Keratinocyte (primary cell): ENCODE data around the gene MRPS12. TPM values are rescaled to one million over a fixed set of nuclear protein-coding genes. Genes with fewer than 3 reads are reported as not detected.

Source experiments
- DNase-seq: peaks from one replicate; pipeline ENCODE4 v3.0.0-alpha.2; 2011; ENCODE audit warnings: low read depth, missing footprints, low spot score
- FAIRE-seq: peaks from 2 replicates; lab custom pipeline; 2011; peaks lifted over from hg19 to GRCh38; lab: Jason Lieb, UNC
- H2AFZ ChIP-seq: 2 replicates; pipeline ENCODE4 v1.6.0; 2012; ENCODE audit warnings: low read length, control low read depth, inconsistent platforms; ENCODE audit not compliant: control insufficient read depth
- H3K27ac ChIP-seq: 2 replicates; pipeline ENCODE4 v1.5.1; 2011; ENCODE audit warnings: low read length; ENCODE audit not compliant: control insufficient read depth, insufficient read depth
- H3K27me3 ChIP-seq: 3 replicates; pipeline ENCODE4 v1.6.0; 2011; ENCODE audit warnings: low read length; ENCODE audit not compliant: control insufficient read depth, insufficient read depth; ENCODE audit errors: extremely low read depth
- H3K36me3 ChIP-seq, 2 experiments: 2 replicates in 1 of 2; 3 replicates in 1 of 2; pipeline ENCODE4 v1.5.1; 2011; ENCODE audit warnings: low read length in 2 of 2, mild to moderate bottlenecking in 1 of 2; ENCODE audit not compliant: control insufficient read depth in 2 of 2, insufficient read depth in 2 of 2; ENCODE audit errors: extremely low read depth in 1 of 2
- H3K4me1 ChIP-seq: 3 replicates; pipeline ENCODE4 v1.5.1; 2011; ENCODE audit warnings: low read length; ENCODE audit not compliant: control insufficient read depth, insufficient read depth; ENCODE audit errors: extremely low read depth
- H3K4me2 ChIP-seq: 3 replicates; pipeline ENCODE4 v1.6.0; 2011; ENCODE audit warnings: low read depth, low read length; ENCODE audit not compliant: control insufficient read depth, insufficient read depth; ENCODE audit errors: extremely low read depth
- H3K4me3 ChIP-seq, 3 experiments: fragments of 200-600 bp in 1 of 3; sonication (generic) in 1 of 3; 2 replicates in 2 of 3; 3 replicates in 1 of 3; pipeline ENCODE4 v1.5.1; 2011 to 2016; ENCODE audit warnings: low read length in 3 of 3, mild to moderate bottlenecking in 3 of 3, control low read depth in 2 of 3, inconsistent platforms in 1 of 3, low read depth in 1 of 3, mixed read lengths in 1 of 3, mixed run types in 1 of 3, moderate library complexity in 1 of 3; ENCODE audit not compliant: control insufficient read depth in 2 of 3, insufficient read depth in 2 of 3; ENCODE audit errors: extremely low read depth in 1 of 3
- H3K79me2 ChIP-seq: 2 replicates; pipeline ENCODE4 v1.6.0; 2012; ENCODE audit warnings: low read length; ENCODE audit not compliant: control insufficient read depth, insufficient read depth
- H3K9ac ChIP-seq: 3 replicates; pipeline ENCODE4 v1.6.0; 2011; ENCODE audit warnings: low read length; ENCODE audit not compliant: control insufficient read depth, insufficient read depth; ENCODE audit errors: extremely low read depth
- H3K9me1 ChIP-seq: 3 replicates; pipeline ENCODE4 v1.6.0; 2011; ENCODE audit warnings: low read length; ENCODE audit not compliant: control insufficient read depth, insufficient read depth; ENCODE audit errors: extremely low read depth
- H3K9me3 ChIP-seq: 2 replicates; pipeline ENCODE4 v1.5.1; 2012; ENCODE audit warnings: low read depth, low read length; ENCODE audit not compliant: control insufficient read depth
- H4K20me1 ChIP-seq: 3 replicates; pipeline ENCODE4 v1.6.0; 2011; ENCODE audit warnings: low read length; ENCODE audit not compliant: control insufficient read depth, insufficient read depth; ENCODE audit errors: extremely low read depth
- EZH2 ChIP-seq: IDR thresholded peaks from one replicate; pipeline ENCODE4 v1.6.1; 2012; ENCODE audit warnings: inconsistent platforms, mild to moderate bottlenecking, low read length, moderate library complexity
- dilution Hi-C: fragments of 300-500 bp; cut with MboI; formaldehyde crosslinking; loops from one replicate; pipeline ENCODE4 v1.7.0; 2020; ENCODE audit warnings: low sequenced_read_pairs; ENCODE audit not compliant: extremely low pct_ligation_motif_present
- polyA plus RNA-seq, 5 experiments: library from polyadenylated mRNA; depleted of rRNA in 3 of 5; stranded (reverse) in 3 of 5; stranded (forward) in 1 of 5; unstranded in 1 of 5; fragments of >200 nt; gene quantifications; 1 replicate in 1 of 5; 2 replicates in 3 of 5; 3 replicates in 1 of 5; pipeline versions ENCODE4 v1.2.1 to v1.2.3, GENCODE V29; 2011 to 2012; ENCODE audit warnings: missing spikeins in 2 of 5, low read depth in 1 of 5, low replicate concordance in 1 of 5
- TF ChIP-seq, protein P1 (sequence below), 3 experiments: IDR thresholded peaks in 1 of 3; conservative IDR thresholded peaks in 1 of 3; optimal IDR thresholded peaks in 1 of 3; 2 replicates in 2 of 3; 3 replicates in 1 of 3; pipeline versions ENCODE3 to v1.5.1; 2011; ENCODE audit warnings: low read length in 3 of 3, mild to moderate bottlenecking in 3 of 3, moderate library complexity in 2 of 3, control low read depth in 1 of 3, inconsistent platforms in 1 of 3; ENCODE audit not compliant: insufficient read depth in 2 of 3; ENCODE audit errors: extremely low read depth in 1 of 3

MRPS12 gene
- polyA plus RNA-seq, 1 donor (not counting 4 experiments of a cell fraction or from before 2014, with no cell fraction given): 37.7 TPM

- Histone ChIP-seq H3K27me3 (no peaks in the 10 kb centered on the region), H3K36me3 (no peaks in the 10 kb centered on the region), H3K27ac (no peak overlapping the region), H3K4me1 (no peaks in the 10 kb centered on the region), H3K9ac (no peak overlapping the region), H2AFZ (no peak overlapping the region), H3K4me2 (no peak overlapping the region), H4K20me1 (no peaks in the 10 kb centered on the region), H3K4me3 (no peak overlapping the region), H3K79me2 (no peaks in the 10 kb centered on the region), H3K9me3 (no peaks in the 10 kb centered on the region), H3K9me1 (no peaks in the 10 kb centered on the region)
- dilution Hi-C loops: no loop called here
- no peak for DNase-seq
- TF ChIP-seq EZH2: no peak
- TF ChIP-seq, protein P1, sequence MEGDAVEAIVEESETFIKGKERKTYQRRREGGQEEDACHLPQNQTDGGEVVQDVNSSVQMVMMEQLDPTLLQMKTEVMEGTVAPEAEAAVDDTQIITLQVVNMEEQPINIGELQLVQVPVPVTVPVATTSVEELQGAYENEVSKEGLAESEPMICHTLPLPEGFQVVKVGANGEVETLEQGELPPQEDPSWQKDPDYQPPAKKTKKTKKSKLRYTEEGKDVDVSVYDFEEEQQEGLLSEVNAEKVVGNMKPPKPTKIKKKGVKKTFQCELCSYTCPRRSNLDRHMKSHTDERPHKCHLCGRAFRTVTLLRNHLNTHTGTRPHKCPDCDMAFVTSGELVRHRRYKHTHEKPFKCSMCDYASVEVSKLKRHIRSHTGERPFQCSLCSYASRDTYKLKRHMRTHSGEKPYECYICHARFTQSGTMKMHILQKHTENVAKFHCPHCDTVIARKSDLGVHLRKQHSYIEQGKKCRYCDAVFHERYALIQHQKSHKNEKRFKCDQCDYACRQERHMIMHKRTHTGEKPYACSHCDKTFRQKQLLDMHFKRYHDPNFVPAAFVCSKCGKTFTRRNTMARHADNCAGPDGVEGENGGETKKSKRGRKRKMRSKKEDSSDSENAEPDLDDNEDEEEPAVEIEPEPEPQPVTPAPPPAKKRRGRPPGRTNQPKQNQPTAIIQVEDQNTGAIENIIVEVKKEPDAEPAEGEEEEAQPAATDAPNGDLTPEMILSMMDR (optimal IDR thresholded peaks at IDR 0.05 in 1 of 3, IDR thresholded peaks at IDR 0.05 in 1 of 3, conservative IDR thresholded peaks at IDR 0.05 in 1 of 3; ENCODE audit: extremely low read depth in 1 of 3, insufficient read depth in 2 of 3, low read length in 3 of 3): no peak
- FAIRE-seq: no peak
Observed at GRCh38 chr19:38958301-38958700, 27.6 kb downstream of the MRPS12 start.

GRCh38 chr19:38959618-38960017, 28.9 kb downstream of the MRPS12 start:
- no peak overlapping the region for H3K4me3 ChIP-seq

More at GRCh38 chr19:38959618-38960017, 28.9 kb downstream of the MRPS12 start:
- FAIRE-seq (no peak), DNase-seq (no peak)
- Histone ChIP-seq H3K27me3 (no peaks in the 10 kb centered on the region), H3K79me2 (no peaks in the 10 kb centered on the region), H2AFZ (no peak overlapping the region), H3K4me1 (no peaks in the 10 kb centered on the region), H3K4me2 (no peak overlapping the region), H3K9me1 (no peaks in the 10 kb centered on the region), H3K36me3 (no peaks in the 10 kb centered on the region), H4K20me1 (no peaks in the 10 kb centered on the region), H3K9me3 (no peaks in the 10 kb centered on the region), H3K27ac (no peak overlapping the region), H3K9ac (no peak overlapping the region)
- dilution Hi-C loops: no loop called here
- TF ChIP-seq, protein P1 (optimal IDR thresholded peaks at IDR 0.05 in 1 of 3, IDR thresholded peaks at IDR 0.05 in 1 of 3, conservative IDR thresholded peaks at IDR 0.05 in 1 of 3; ENCODE audit: extremely low read depth in 1 of 3, insufficient read depth in 2 of 3, low read length in 3 of 3): no peak
- no peak for TF ChIP-seq EZH2
